Effector memory CD8-positive, alpha-beta T cell (primary cell): ENCODE results near the gene PDX1.

Experiments used
- ATAC-seq: fragments of 150-1000 bp; cut with Tn5 transposase; replicated peaks from 2 replicates; pipeline ENCODE4 v1.10.0; 2021; ENCODE audit warnings: mild to moderate bottlenecking, moderate library complexity
- DNase-seq, 3 experiments: peaks; one replicate each; pipeline ENCODE4 v3.0.0; 2021
- H3K27ac Mint-ChIP-seq, 2 donors: one replicate each; pipeline ENCODE4 v1.8.0; 2022; ENCODE audit warnings: mild to moderate bottlenecking in 2 of 2, mixed read lengths in 2 of 2, moderate library complexity in 2 of 2
- H3K27me3 Mint-ChIP-seq, 2 donors: one replicate each; pipeline ENCODE4 v1.8.0; 2022; ENCODE audit warnings: mixed read lengths in 2 of 2
- H3K36me3 Mint-ChIP-seq: one replicate; pipeline ENCODE4 v1.8.0; 2022; ENCODE audit warnings: mild to moderate bottlenecking, moderate library complexity, mixed read lengths; ENCODE audit not compliant: insufficient read depth
- H3K4me1 Mint-ChIP-seq, 2 donors: one replicate each; pipeline ENCODE4 v1.8.0; 2022; ENCODE audit warnings: low read depth in 2 of 2, mixed read lengths in 2 of 2
- H3K4me3 Mint-ChIP-seq, 2 donors: one replicate each; pipeline ENCODE4 v1.8.0; 2022; ENCODE audit warnings: mild to moderate bottlenecking in 2 of 2, mixed read lengths in 2 of 2, moderate library complexity in 2 of 2
- H3K9me3 Mint-ChIP-seq, 2 donors: one replicate each; pipeline ENCODE4 v1.8.0; 2022; ENCODE audit warnings: mixed read lengths in 2 of 2

PDX1 gene

DNA sequence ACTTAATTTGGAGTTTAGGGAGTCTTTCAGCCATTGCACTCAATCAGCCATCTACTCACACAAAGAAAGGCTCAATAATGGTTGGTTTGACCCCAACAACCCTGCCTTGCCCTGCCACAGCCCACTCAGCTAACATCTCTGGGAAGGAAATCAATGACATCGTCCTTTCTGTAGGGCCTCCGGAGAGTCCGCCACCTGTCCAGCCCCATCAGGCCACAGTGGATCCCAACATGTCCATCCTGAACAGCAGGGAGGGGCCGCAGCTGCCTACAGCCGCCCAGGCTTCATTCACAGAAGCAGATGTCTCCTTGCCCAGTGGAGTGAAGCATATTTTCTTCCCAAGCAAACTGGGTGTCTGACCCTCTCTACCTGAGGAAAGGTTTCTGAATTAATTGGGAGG lies 53.5 kb downstream of the PDX1 start:
- H3K36me3 Mint-ChIP-seq = no peaks in the 10 kb centered on the region

DNA sequence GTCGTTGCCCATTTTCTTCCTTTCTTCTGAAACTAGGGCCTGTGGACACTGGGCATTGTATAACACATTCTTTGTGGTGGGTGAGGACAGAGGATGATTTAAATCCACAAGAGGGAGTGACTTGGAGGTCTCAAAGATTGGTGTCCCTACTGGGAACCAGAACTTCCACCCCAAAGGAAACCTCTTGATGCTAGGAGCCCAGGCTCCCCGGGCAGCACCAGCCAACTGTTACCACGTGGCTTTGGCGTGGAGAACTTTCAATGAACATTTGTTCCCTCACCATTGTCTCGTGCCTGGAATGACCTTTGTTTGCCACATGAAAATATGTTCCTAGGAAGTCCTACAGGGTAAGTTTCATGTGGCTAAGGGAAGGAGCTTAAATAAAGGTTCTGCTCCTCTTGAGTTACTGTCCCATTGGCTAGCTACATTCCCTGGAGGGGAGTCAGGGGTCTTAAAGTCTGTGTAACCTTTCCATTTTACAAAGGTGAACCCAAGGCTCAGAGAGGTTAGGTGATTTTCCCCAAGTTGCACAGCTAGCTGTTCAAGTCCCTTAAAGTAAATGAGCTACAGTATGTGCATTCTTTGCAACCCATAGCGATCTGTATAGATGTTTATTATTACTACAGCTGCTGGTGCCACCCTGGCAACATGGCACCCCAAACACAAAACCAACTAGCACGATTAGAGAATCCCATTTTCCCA lies 54.3 kb downstream of the PDX1 start:
- H3K9me3 Mint-ChIP-seq = no peaks in the 10 kb centered on the region
- ATAC-seq (no peak), DNase-seq (no peak)
- H3K4me1 Mint-ChIP-seq = peaks cover 6 to 13% of the 10 kb centered on the region in 2 donors
- H3K4me3 Mint-ChIP-seq = no peak overlapping the region
- H3K27me3 Mint-ChIP-seq = peaks cover 74 to 100% of the 10 kb centered on the region in 2 donors
- no peaks in the 10 kb centered on the region for H3K36me3 Mint-ChIP-seq
- no peak overlapping the region for H3K27ac Mint-ChIP-seq

More for the DNA sequence above, 53.5 kb downstream of the PDX1 start:
- Mint-ChIP-seq H3K9me3 (no peaks in the 10 kb centered on the region), H3K4me1 (peaks cover 7 to 12% of the 10 kb centered on the region in 2 donors), H3K27me3 (peaks cover 68 to 99% of the 10 kb centered on the region in 2 donors), H3K4me3 (no peak overlapping the region), H3K27ac (no peak overlapping the region)
- no peak for DNase-seq
- no peak for ATAC-seq
